Vagina (tissue), 2 donors: Measurements from ENCODE around the gene OBSL1. TPM values are rescaled to one million over a fixed set of nuclear protein-coding genes. Genes with fewer than 3 reads are reported as not detected.

Experiments used
- DNase-seq, 2 donors: peaks; one replicate each; pipeline ENCODE4 v3.0.0-alpha.2; 2017; ENCODE audit errors: extremely low spot score in 2 of 2
- H3K27ac ChIP-seq: fragments of 200-600 bp; sonication (generic); one replicate; pipeline ENCODE4 v1.5.1; 2019
- H3K27me3 ChIP-seq: fragments of 200-600 bp; sonication (generic); one replicate; pipeline ENCODE4 v1.5.1; 2019
- H3K36me3 ChIP-seq, 2 donors: fragments of 200-600 bp; sonication (generic); one replicate each; pipeline ENCODE4 v1.5.1; 2017 to 2019
- H3K4me1 ChIP-seq: fragments of 200-600 bp; sonication (generic); one replicate; pipeline ENCODE4 v1.5.1; 2019
- H3K4me3 ChIP-seq, 2 donors: fragments of 200-600 bp; sonication (generic); 1 replicate in 1 of 2; 2 replicates in 1 of 2; pipeline ENCODE4 v1.5.1; 2016 to 2019
- H3K9me3 ChIP-seq: fragments of 200-600 bp; sonication (generic); one replicate; pipeline ENCODE4 v1.5.1; 2019
- POLR2A ChIP-seq, 2 donors: fragments of 450-650 bp; IDR thresholded peaks; one replicate each; pipeline ENCODE4 v1.6.1; 2017; ENCODE audit warnings: antibody characterized with exemption in 2 of 2, mild to moderate bottlenecking in 2 of 2, moderate library complexity in 2 of 2
- POLR2AphosphoS5 ChIP-seq, 2 donors: sonication (generic); formaldehyde crosslinking; IDR thresholded peaks; one replicate each; pipeline ENCODE4 v1.9.0; 2017; ENCODE audit warnings: antibody characterized with exemption in 2 of 2, mild to moderate bottlenecking in 2 of 2, low read depth in 1 of 2; ENCODE audit not compliant: insufficient read depth in 1 of 2
- intact Hi-C: fragments of 100-400 bp; cut with DNase I; formaldehyde crosslinking; loops from one replicate; pipeline ENCODE4 v1.15.1; 2023
- total RNA-seq: library from RNA; depleted of rRNA; stranded (reverse); fragments of >200 nt; gene quantifications from one replicate; pipeline ENCODE4 v1.2.3, GENCODE V29; 2016
- TF ChIP-seq, protein P1 (sequence below), 3 experiments: fragments of 450-650 bp in 2 of 3; fragments of 200-600 bp in 1 of 3; sonication (generic) in 1 of 3; IDR thresholded peaks; one replicate each; pipeline ENCODE4 v1.5.1; 2017 to 2019; ENCODE audit warnings: antibody characterized with exemption in 3 of 3, mild to moderate bottlenecking in 2 of 3, moderate library complexity in 2 of 3

OBSL1 gene
- total RNA-seq, 1 donor from 2014 or later: 53.0 TPM

DNA sequence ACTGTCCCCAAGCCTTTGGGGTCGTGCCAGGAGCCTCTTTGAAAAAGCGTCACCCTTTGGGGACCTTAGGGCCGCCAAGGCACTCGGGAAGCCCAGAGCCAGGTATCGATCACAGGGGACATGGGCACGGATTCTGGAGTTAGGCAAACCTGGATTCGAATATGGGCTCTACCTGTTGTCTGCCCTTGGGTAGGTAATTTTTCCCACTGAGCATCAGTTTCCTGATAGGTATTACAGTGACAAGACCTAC lies 18.2 kb downstream of the OBSL1 start:
- no peak for DNase-seq
- Histone ChIP-seq H3K4me3 (peak overlapping the region; percentile 53 to 69), H3K9me3 (no peaks in the 10 kb centered on the region), H3K27me3 (no peaks in the 10 kb centered on the region), H3K27ac (peak overlapping the region; percentile 27), H3K4me1 (peaks cover 23% of the 10 kb centered on the region), H3K36me3 (no peaks in the 10 kb centered on the region)
- intact Hi-C loops: no loop called here
- TF ChIP-seq POLR2A (IDR thresholded peaks at IDR 0.05) (no peak), POLR2AphosphoS5 (IDR thresholded peaks at IDR 0.05; ENCODE audit: insufficient read depth in 1 of 2, low read depth in 1 of 2) (no peak)
- TF ChIP-seq, protein P1, sequence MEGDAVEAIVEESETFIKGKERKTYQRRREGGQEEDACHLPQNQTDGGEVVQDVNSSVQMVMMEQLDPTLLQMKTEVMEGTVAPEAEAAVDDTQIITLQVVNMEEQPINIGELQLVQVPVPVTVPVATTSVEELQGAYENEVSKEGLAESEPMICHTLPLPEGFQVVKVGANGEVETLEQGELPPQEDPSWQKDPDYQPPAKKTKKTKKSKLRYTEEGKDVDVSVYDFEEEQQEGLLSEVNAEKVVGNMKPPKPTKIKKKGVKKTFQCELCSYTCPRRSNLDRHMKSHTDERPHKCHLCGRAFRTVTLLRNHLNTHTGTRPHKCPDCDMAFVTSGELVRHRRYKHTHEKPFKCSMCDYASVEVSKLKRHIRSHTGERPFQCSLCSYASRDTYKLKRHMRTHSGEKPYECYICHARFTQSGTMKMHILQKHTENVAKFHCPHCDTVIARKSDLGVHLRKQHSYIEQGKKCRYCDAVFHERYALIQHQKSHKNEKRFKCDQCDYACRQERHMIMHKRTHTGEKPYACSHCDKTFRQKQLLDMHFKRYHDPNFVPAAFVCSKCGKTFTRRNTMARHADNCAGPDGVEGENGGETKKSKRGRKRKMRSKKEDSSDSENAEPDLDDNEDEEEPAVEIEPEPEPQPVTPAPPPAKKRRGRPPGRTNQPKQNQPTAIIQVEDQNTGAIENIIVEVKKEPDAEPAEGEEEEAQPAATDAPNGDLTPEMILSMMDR (IDR thresholded peaks at IDR 0.05): no peak

DNA sequence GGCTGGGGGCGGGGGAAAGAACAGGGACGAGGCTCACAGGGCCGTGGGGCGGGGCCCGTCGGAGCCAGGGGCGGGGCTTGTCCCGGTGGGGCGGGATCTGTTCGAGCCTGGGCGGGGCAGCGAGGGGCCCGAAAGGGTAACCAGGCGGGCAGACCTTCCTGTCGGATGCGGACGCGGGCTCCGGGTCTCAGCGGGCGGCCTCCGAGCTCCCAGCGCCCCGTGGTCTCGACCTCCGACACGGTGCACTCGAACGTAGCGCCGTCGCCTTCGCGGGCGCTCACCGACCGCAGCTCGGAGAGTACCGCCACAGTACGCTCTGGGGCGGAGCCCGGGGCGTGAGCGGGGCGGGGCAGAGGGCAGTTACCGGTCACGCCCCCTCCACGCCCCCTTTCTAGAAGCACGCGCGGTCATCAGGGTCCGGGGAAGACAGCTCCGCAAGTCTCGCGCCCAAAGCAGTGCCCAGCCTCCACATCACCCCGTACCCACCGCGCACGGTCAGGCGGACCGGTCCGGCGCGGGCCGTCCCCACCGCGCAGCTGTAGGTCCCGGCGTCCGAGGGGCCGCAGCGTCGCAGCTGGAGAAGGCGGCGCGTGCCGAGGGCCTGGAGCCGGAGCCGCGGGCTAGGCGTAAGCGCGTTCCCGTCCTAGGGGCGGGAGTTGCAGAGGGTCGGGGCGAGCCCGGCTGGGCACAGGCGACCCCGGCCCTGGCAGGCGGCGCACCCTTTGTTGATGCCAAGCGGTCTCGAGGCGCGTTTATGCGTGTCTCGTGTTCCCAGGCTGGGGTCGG lies 18.8 kb downstream of the OBSL1 start:
- TF ChIP-seq, protein P1 (IDR thresholded peaks at IDR 0.05): no peak
- TF ChIP-seq POLR2AphosphoS5 (IDR thresholded peaks at IDR 0.05; ENCODE audit: insufficient read depth in 1 of 2, low read depth in 1 of 2): peak; percentile 38 to 73
- H3K4me1 ChIP-seq: peaks cover 23% of the 10 kb centered on the region
- H3K36me3 ChIP-seq: no peaks in the 10 kb centered on the region
- H3K27ac ChIP-seq: peak overlapping the region; percentile 27
- no peaks in the 10 kb centered on the region for H3K27me3 ChIP-seq
- H3K4me3 ChIP-seq: peak overlapping the region; percentile 53 to 69
- DNase-seq: no peak
- no peaks in the 10 kb centered on the region for H3K9me3 ChIP-seq
- intact Hi-C loops: no loop called here

DNA sequence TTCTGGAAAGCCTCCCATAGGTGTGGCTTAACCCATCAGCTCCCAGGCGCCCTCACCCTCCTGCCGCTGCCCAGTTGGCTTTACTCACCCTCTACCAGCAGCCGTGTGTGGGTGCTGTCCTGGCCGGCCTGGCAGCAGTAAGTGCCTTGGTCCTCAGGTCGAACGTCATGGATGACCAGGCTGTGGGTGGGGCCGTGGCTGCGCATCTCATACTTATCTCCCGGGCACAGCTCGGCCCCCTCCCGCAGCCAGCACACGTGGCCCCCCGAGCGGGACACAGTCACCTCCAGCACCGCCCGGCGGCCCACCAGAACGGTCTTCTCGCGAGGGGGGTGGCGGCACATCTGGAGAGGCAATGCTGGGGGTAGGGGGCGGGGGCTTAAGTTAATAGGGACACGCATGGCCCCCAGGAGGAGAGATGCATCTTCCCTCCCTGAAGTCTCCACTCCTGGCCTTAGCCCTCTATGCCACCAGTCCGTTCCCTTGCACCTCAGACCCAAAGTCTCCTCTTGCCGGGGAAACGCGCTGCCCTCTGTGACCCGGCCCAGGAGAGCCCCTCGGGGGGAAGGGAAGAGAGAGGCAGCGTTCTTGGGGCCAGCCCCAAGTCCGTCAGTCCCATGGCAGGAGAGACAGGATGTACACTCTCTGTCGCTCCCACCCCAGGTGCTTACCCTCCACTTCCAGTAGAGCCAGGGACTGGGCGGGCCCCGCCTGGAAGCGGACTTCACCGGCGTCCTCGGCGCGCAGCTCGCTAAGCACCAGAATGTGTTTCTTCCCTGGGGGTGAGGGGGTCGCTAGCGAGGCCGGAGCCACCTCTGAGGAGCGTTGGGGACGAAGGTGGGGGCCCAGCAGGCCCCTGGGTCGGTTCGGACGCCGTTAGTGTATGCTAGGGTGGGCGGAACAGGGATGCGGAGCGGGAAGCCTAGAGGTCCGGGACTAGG lies 19.6 kb downstream of the OBSL1 start:
- H3K36me3 ChIP-seq: no peaks in the 10 kb centered on the region
- peaks cover 23% of the 10 kb centered on the region for H3K4me1 ChIP-seq
- TF ChIP-seq POLR2A (IDR thresholded peaks at IDR 0.05): no peak
- TF ChIP-seq, protein P1 (IDR thresholded peaks at IDR 0.05): no peak
- peak in 1 of 2 donors; percentile 21 for TF ChIP-seq POLR2AphosphoS5 (IDR thresholded peaks at IDR 0.05; ENCODE audit: insufficient read depth in 1 of 2, low read depth in 1 of 2)
- intact Hi-C loops: no loop called here
- DNase-seq: no peak
- no peaks in the 10 kb centered on the region for H3K9me3 ChIP-seq
- no peaks in the 10 kb centered on the region for H3K27me3 ChIP-seq
- H3K27ac ChIP-seq: no peak overlapping the region
- H3K4me3 ChIP-seq: peak overlapping the region; percentile 53 to 69

DNA sequence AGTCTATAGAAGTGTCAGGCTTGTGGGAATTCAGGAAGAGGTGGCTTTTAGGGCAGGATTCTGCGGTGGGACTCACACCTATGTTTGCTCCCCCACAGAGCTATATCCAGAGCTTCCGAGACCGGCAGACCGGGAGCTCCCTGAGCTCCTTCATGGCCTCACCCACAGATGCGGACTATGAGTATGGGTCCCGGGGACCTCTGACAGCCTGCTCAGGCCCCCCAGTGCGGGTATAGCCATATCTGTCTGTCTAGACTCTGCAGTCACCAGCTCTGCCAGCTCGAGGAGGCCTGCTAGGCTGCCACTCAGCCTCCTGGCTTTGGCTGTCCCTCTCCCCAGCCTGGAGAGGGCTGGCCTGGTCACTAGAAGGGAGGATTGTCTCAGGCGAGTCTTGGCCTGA lies 21.7 kb downstream of the OBSL1 start:
- DNase-seq: no peak
- Histone ChIP-seq H3K27ac (no peak overlapping the region), H3K4me3 (no peak overlapping the region), H3K9me3 (no peaks in the 10 kb centered on the region), H3K4me1 (peaks cover 25% of the 10 kb centered on the region), H3K27me3 (no peaks in the 10 kb centered on the region), H3K36me3 (no peaks in the 10 kb centered on the region)
- intact Hi-C loops: no loop called here
- TF ChIP-seq, protein P1 (IDR thresholded peaks at IDR 0.05): no peak
- TF ChIP-seq POLR2A (IDR thresholded peaks at IDR 0.05): no peak
- no peak for TF ChIP-seq POLR2AphosphoS5 (IDR thresholded peaks at IDR 0.05; ENCODE audit: insufficient read depth in 1 of 2, low read depth in 1 of 2)
